HCT116 (cell line): ENCODE data around the gene CABLES1. TPM values are rescaled to one million over a fixed set of nuclear protein-coding genes. Genes with fewer than 3 reads are reported as not detected.

ENCODE experiments used
- ATAC-seq: fragments of 200-7000 bp; cut with Tn5 transposase; 2 replicates; pipeline ENCODE4 v1.9.1; 2020; ENCODE audit warnings: mild to moderate bottlenecking, moderate library complexity
- BruUV-seq: library from RNA; stranded (reverse); fragments of 400-500 nt; replicated peaks from 2 replicates; lab custom pipeline; 2021; lab: Mats Ljungman, UMichigan
- CTCF ChIA-PET: fragments of 300-600 bp; sonication (Branson Sonifier 250); formaldehyde crosslinking; loops from one replicate; lab custom pipeline; 2021; ENCODE audit warnings: antibody characterized with exemption; lab: Charles Lee
- POLR2A ChIA-PET: fragments of 300-600, 350-600 bp; sonication (Branson Sonifier 250); formaldehyde crosslinking; loops from one replicate; lab custom pipeline; 2021; ENCODE audit warnings: antibody characterized with exemption; lab: Charles Lee
- RAD21 ChIA-PET, 2 experiments: fragments of 300-600 bp; sonication (Branson Sonifier 250); formaldehyde crosslinking; loops; one replicate each; lab custom pipeline; 2023; ENCODE audit warnings: low total read pairs in 2 of 2; ENCODE audit not compliant: uncharacterized antibody in 2 of 2, unreplicated experiment in 2 of 2, low non-redundant PET in 1 of 2; lab: Charles Lee
- DNase-seq: peaks from one replicate; pipeline ENCODE4 v3.0.0-alpha.2; 2010; ENCODE audit warnings: low read depth, low spot score
- H2AFZ ChIP-seq: fragments of 200-600 bp; shearing (Covaris generic), sonication (generic); 2 replicates; pipeline ENCODE4 v1.6.1; 2017; ENCODE audit warnings: low read depth, mixed run types, mixed read lengths, antibody characterized with exemption, low read length; ENCODE audit not compliant: poor library complexity, severe bottlenecking
- H3K27ac ChIP-seq: 2 replicates; pipeline ENCODE4 v1.5.1; 2012; ENCODE audit warnings: low read depth, low read length
- H3K27me3 ChIP-seq: fragments of 200-600 bp; sonication (generic); 2 replicates; pipeline ENCODE4 v1.6.1; 2016; ENCODE audit warnings: mixed run types, low read length, mixed read lengths; ENCODE audit not compliant: insufficient read depth
- H3K36me3 ChIP-seq, 2 experiments: fragments of 200-500 bp in 1 of 2; fragments of 200-600 bp in 1 of 2; sonication (Bioruptor generic) in 1 of 2; sonication (generic) in 1 of 2; 2 replicates each; pipeline versions ENCODE4 v1.5.1 to v1.6.1; 2014 to 2016; ENCODE audit warnings: low read length in 2 of 2, inconsistent platforms in 1 of 2, mixed read lengths in 1 of 2, mixed run types in 1 of 2; ENCODE audit not compliant: insufficient read depth in 2 of 2, control insufficient read depth in 1 of 2
- H3K4me1 ChIP-seq, 2 experiments: fragments of 200-600 bp in 1 of 2; sonication (generic) in 1 of 2; 2 replicates each; pipeline versions ENCODE4 v1.5.1 to v1.6.1; 2012 to 2017; ENCODE audit warnings: low read length in 2 of 2, inconsistent platforms in 1 of 2, mild to moderate bottlenecking in 1 of 2, mixed read lengths in 1 of 2, mixed run types in 1 of 2, moderate library complexity in 1 of 2; ENCODE audit not compliant: insufficient read depth in 2 of 2, control insufficient read depth in 1 of 2
- H3K4me2 ChIP-seq: fragments of 200-600 bp; sonication (generic); 2 replicates; pipeline ENCODE4 v1.6.1; 2017; ENCODE audit warnings: mixed run types, low read length, mixed read lengths
- H3K4me3 ChIP-seq, 2 experiments: fragments of 200-600 bp in 1 of 2; sonication (generic) in 1 of 2; replicated peaks in 1 of 2; 2 replicates each; pipeline ENCODE4 v1.5.1; 2011 to 2016; ENCODE audit warnings: low read length in 2 of 2, control low read depth in 1 of 2, low read depth in 1 of 2, mild to moderate bottlenecking in 1 of 2, mixed read lengths in 1 of 2, mixed run types in 1 of 2
- H3K79me2 ChIP-seq: fragments of 200-600 bp; sonication (generic); 2 replicates; pipeline ENCODE4 v1.6.1; 2017; ENCODE audit warnings: mild to moderate bottlenecking, mixed run types, low read length, moderate library complexity, mixed read lengths; ENCODE audit not compliant: insufficient read depth
- H3K9ac ChIP-seq: fragments of 200-600 bp; sonication (generic); 2 replicates; pipeline ENCODE4 v1.6.1; 2016; ENCODE audit warnings: low read length, mixed read lengths
- H3K9me2 ChIP-seq: fragments of 200-600 bp; sonication (generic), shearing (Covaris generic); 2 replicates; pipeline ENCODE4 v1.6.1; 2017; ENCODE audit warnings: mixed run types, mild to moderate bottlenecking, moderate library complexity; ENCODE audit not compliant: insufficient read depth
- H3K9me3 ChIP-seq, 2 experiments: fragments of 200-500 bp in 1 of 2; fragments of 200-600 bp in 1 of 2; sonication (Bioruptor generic) in 1 of 2; sonication (generic) in 1 of 2; 2 replicates each; pipeline ENCODE4 v1.6.1; 2014 to 2017; ENCODE audit warnings: low read length in 2 of 2, mixed read lengths in 2 of 2, inconsistent platforms in 1 of 2, low read depth in 1 of 2, mild to moderate bottlenecking in 1 of 2, mixed run types in 1 of 2, moderate library complexity in 1 of 2; ENCODE audit not compliant: control insufficient read depth in 1 of 2, insufficient read depth in 1 of 2
- H4K20me1 ChIP-seq: fragments of 200-600 bp; sonication (generic), shearing (Covaris generic); 2 replicates; pipeline ENCODE4 v1.6.1; 2017; ENCODE audit warnings: mixed run types, mild to moderate bottlenecking, moderate library complexity; ENCODE audit not compliant: insufficient read depth
- CEBPB ChIP-seq: IDR thresholded peaks from 2 replicates; pipeline ENCODE4 v1.6.1; 2012; ENCODE audit warnings: low read depth
- POLR2AphosphoS5 ChIP-seq: IDR thresholded peaks from 2 replicates; pipeline ENCODE4 v1.6.1; 2011; ENCODE audit warnings: mild to moderate bottlenecking, low read depth, low read length, moderate library complexity
- RAD21 ChIP-seq: IDR thresholded peaks from 2 replicates; pipeline ENCODE4 v1.6.1; 2012; ENCODE audit warnings: low read depth, mild to moderate bottlenecking
- YY1 ChIP-seq: IDR thresholded peaks from 2 replicates; pipeline ENCODE4 v1.6.1; 2011; ENCODE audit warnings: low read length, low read depth, moderate library complexity, mild to moderate bottlenecking; ENCODE audit not compliant: insufficient replicate concordance; ENCODE audit errors: extremely low read depth
- intact Hi-C: fragments of 100-400 bp; cut with micrococcal nuclease; formaldehyde crosslinking; loops from 2 replicates; pipeline ENCODE4 v1.10.0; 2022
- total RNA-seq: library from RNA; stranded (reverse); gene quantifications from one replicate; pipeline ENCODE4 v1.2.1, GENCODE V29; 2021; ENCODE audit not compliant: unreplicated experiment
- TF ChIP-seq, protein P1 (sequence below), 3 experiments: fragments of 200-600 bp in 1 of 3; sonication (generic) in 1 of 3; IDR thresholded peaks in 2 of 3; conservative IDR thresholded peaks in 1 of 3; 2 replicates each; pipeline ENCODE4 v1.5.1; 2012 to 2017; ENCODE audit warnings: low read depth in 2 of 3, low read length in 2 of 3, antibody characterized with exemption in 1 of 3, borderline replicate concordance in 1 of 3, control low read depth in 1 of 3, mild to moderate bottlenecking in 1 of 3, mixed read lengths in 1 of 3, mixed run types in 1 of 3, moderate library complexity in 1 of 3; ENCODE audit not compliant: insufficient read depth in 1 of 3

The CABLES1 gene
- total RNA-seq, 1 experiment from 2014 or later = 7.7 TPM

DNA sequence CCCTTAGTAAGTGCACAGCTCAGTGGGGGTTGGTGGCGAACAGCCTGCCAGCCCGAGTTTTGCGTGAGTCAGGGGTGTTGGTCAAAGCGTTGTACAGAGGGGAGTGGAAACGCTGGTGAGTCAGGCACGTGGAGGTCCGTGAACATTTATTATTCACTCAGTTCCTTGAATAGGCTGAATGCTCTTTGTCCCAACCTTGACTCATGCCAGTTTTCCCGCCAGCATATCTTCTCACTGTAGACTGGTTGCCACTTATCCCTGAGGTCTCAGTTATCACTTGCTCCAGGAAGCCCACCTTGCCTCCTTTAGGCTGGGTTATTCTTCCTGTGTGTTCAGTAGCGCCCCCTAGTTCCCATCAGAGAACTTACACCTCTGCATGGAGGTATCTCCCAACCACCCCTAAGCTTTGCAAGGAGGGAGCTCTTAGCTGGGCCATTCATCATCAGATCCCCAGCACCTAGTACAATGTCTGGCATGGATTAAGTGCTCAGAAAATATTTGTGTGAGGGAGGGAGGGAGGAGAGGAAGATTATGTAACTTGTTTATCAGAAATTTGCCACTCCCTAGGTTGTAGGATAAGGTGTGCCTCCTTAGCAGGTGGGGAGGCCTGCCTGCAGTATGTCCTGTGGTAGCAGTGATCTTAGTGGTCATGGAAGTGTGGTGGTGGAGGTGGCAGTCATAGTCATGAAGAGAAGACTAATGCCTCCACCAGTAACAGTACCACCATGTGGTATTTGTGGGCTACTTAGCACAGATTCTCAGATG is 72.1 kb downstream of the CABLES1 start:
- Histone ChIP-seq H3K27me3 (no peaks in the 10 kb centered on the region), H3K4me2 (no peak overlapping the region), H3K36me3 (no peaks in the 10 kb centered on the region), H3K4me1 (no peaks in the 10 kb centered on the region; a peak in 1 of 4 replicates), H4K20me1 (no peaks in the 10 kb centered on the region), H3K9me3 (no peaks in the 10 kb centered on the region), H3K9me2 (no peaks in the 10 kb centered on the region), H3K79me2 (no peaks in the 10 kb centered on the region), H2AFZ (no peak overlapping the region), H3K27ac (no peak overlapping the region), H3K9ac (no peak overlapping the region), H3K4me3 (no peak overlapping the region)
- CTCF ChIA-PET = interaction anchor here (0.6 to 2.1 kb wide), 12 partner anchors 9 to 660 kb away, joined by 3 to 9 read pairs (median 4); no protein-coding TSS in a partner anchor
- TF ChIP-seq, protein P1, sequence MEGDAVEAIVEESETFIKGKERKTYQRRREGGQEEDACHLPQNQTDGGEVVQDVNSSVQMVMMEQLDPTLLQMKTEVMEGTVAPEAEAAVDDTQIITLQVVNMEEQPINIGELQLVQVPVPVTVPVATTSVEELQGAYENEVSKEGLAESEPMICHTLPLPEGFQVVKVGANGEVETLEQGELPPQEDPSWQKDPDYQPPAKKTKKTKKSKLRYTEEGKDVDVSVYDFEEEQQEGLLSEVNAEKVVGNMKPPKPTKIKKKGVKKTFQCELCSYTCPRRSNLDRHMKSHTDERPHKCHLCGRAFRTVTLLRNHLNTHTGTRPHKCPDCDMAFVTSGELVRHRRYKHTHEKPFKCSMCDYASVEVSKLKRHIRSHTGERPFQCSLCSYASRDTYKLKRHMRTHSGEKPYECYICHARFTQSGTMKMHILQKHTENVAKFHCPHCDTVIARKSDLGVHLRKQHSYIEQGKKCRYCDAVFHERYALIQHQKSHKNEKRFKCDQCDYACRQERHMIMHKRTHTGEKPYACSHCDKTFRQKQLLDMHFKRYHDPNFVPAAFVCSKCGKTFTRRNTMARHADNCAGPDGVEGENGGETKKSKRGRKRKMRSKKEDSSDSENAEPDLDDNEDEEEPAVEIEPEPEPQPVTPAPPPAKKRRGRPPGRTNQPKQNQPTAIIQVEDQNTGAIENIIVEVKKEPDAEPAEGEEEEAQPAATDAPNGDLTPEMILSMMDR (IDR thresholded peaks at IDR 0.05 in 2 of 3, conservative IDR thresholded peaks at IDR 0.05 in 1 of 3; ENCODE audit: borderline replicate concordance in 1 of 3, insufficient read depth in 1 of 3, low read depth in 2 of 3, low read length in 2 of 3) = peak; percentile 23 to 86 (median 80); a peak in 5 of 6 replicates
- TF ChIP-seq RAD21 = peak; percentile 39
- TF ChIP-seq YY1 = no peak
- TF ChIP-seq POLR2AphosphoS5 = no peak
- TF ChIP-seq CEBPB = no peak
- peak; percentile 89 for ATAC-seq
- POLR2A ChIA-PET = no interaction called here
- peak; percentile 8 for DNase-seq
- RAD21 ChIA-PET = interaction anchor here in 1 of 2 experiments (1.0 kb wide), 1 partner anchor 75 kb away, joined by 3 read pairs; no protein-coding TSS in a partner anchor
- intact Hi-C loops = no loop called here
- no TSS peak for BruUV-seq
